ENCODE results near the gene TIAM2. TPM values are rescaled to one million over a fixed set of nuclear protein-coding genes. Genes with fewer than 3 reads are reported as not detected.
A peak's percentile ranks its signal among the peaks of the same experiment; 100 is the strongest.

The TIAM2 gene
- total RNA-seq, 1 donor from 2014 or later: 5.9 TPM

DNA sequence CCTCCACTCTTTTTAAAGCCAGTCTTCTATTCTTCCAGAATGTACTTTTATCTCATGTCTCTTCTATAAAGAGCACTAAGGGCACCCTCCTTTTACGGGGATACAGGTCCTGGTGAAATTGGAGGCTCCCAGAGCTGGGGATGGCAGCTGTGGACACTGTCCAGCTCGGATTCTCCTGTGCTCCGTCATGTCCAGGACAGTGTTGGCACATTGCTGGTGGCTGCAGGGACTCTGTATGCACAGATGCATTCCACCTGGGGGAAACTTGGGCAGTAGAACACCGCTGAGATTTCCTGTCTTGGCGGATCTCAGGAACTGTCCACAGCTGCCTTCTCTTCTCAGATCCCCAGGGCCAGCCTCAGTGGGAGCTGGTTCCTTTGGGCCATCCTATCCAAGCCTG, 212.1 kb downstream of the TIAM2 start:
- H3K27me3 ChIP-seq (ENCODE audit: low read depth): no peaks in the 10 kb centered on the region
- DNase-seq: no peak
- TF ChIP-seq, protein P1, sequence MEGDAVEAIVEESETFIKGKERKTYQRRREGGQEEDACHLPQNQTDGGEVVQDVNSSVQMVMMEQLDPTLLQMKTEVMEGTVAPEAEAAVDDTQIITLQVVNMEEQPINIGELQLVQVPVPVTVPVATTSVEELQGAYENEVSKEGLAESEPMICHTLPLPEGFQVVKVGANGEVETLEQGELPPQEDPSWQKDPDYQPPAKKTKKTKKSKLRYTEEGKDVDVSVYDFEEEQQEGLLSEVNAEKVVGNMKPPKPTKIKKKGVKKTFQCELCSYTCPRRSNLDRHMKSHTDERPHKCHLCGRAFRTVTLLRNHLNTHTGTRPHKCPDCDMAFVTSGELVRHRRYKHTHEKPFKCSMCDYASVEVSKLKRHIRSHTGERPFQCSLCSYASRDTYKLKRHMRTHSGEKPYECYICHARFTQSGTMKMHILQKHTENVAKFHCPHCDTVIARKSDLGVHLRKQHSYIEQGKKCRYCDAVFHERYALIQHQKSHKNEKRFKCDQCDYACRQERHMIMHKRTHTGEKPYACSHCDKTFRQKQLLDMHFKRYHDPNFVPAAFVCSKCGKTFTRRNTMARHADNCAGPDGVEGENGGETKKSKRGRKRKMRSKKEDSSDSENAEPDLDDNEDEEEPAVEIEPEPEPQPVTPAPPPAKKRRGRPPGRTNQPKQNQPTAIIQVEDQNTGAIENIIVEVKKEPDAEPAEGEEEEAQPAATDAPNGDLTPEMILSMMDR (IDR thresholded peaks at IDR 0.05): no peak
- no peaks in the 10 kb centered on the region for H3K4me1 ChIP-seq
- H3K9me3 ChIP-seq: no peaks in the 10 kb centered on the region
- no peaks in the 10 kb centered on the region for H3K36me3 ChIP-seq
- H3K27ac ChIP-seq: no peak overlapping the region
- no peak for ATAC-seq
- H3K4me3 ChIP-seq: no peak overlapping the region
- intact Hi-C loops (cut with DNase I): no loop called here

DNA sequence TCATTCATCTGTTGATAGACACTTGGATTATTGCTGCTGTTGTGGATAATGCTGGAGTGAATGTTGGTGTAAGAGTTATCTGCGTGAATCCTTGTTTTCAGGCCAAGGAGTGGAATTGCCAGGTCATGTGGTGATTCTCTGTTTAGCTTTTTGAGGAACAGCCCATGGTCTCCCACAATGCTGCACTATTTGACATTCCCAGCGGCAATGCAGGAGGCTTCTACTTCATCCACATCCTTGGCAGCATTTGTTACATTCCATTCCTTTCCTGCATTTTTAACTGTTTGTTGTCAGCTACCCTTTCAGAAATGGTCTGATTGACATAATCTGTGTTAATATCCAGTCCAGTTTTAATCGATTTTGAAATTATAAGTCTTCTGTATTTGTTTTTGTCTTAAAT, 217.0 kb downstream of the TIAM2 start:
- DNase-seq: no peak
- H3K27ac ChIP-seq: no peak overlapping the region
- no peaks in the 10 kb centered on the region for H3K27me3 ChIP-seq (ENCODE audit: low read depth)
- H3K4me3 ChIP-seq: no peak overlapping the region
- TF ChIP-seq, protein P1 (IDR thresholded peaks at IDR 0.05): no peak
- ATAC-seq: no peak
- H3K9me3 ChIP-seq: no peaks in the 10 kb centered on the region
- no peaks in the 10 kb centered on the region for H3K4me1 ChIP-seq
- H3K36me3 ChIP-seq: no peaks in the 10 kb centered on the region
- intact Hi-C loops (cut with DNase I): no loop called here

DNA sequence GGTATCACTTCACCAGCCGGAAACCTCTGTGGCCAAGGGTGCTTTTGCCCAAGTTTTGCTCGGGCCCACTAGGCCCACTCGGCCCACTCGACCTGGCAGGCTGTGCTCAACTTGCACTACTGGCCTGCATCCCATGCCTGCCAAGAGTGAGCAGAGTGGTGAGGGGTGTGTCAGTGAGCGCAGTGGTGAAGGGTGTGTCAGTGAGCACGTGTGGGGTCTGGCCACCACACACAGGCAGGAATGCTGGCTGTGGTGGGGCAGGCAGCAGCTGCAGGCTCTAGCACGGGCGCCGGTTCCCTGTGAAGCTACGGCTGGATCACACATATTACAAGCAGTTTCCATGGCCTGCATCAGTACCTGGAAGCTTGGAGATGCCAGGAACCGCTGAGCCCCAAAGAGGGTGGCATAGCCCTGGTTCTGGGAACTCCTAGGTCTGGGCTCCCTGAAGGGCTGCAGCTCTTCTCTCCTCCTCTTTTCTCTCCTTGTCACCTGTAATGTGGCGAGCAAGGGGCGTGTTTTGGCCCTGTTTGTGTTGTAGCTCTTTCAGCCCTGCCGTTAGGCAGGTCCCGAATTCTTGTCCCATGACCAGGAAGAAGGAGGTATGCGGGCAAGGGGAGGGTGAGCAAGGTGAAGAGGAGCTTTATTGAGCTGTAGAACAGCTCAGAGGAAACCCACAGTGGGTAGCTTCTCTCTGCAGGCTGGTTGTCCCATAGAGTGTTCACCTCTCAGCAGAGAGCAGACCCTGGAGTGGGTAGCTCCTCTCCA, 217.7 kb downstream of the TIAM2 start:
- ATAC-seq: no peak
- Histone ChIP-seq H3K4me3 (no peak overlapping the region), H3K36me3 (no peaks in the 10 kb centered on the region), H3K27me3 (ENCODE audit: low read depth) (no peaks in the 10 kb centered on the region), H3K27ac (no peak overlapping the region), H3K9me3 (no peaks in the 10 kb centered on the region), H3K4me1 (no peaks in the 10 kb centered on the region)
- no peak for DNase-seq
- intact Hi-C loops (cut with DNase I): no loop called here
- TF ChIP-seq, protein P1 (IDR thresholded peaks at IDR 0.05): no peak

DNA sequence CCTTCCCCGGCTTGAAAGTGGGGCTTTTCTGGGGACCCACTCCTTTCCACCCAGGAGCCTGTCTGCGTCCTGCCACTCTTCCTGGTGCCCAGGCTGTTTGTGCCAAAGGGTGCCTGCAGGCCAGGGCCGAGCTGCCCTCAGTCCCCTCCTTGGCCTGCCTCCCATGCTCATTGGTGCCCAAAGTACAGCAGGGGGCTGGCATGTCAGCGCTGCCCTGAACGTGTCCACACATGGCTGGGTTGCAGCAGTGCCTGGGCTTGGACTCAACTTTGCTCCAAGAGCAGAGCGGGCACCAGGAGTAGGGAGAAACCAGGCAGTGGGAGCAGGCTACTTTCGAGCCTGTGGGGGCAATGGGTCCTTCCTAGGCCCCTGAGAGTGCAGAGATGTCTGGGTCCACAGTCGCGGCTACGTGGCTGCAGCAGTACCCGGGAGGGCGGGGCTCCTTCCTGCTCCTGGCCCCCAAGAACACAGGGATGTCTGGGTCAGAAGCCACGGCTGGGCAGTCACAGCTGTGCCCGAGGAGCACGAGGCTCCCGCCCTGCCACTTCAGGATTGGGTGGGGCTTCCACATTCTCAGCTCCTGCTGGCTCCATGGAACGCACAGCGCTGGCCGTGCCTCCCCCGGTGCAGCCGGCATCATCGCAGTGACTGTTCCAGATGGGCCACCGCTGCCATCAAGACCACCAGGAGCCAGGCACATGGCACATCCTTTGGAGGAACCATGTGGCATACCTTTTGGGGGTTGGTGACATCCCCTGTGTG, 218.7 kb downstream of the TIAM2 start:
- ATAC-seq: peak; percentile 11 to 15
- no peak for DNase-seq
- H3K4me3 ChIP-seq: no peak overlapping the region
- no peaks in the 10 kb centered on the region for H3K4me1 ChIP-seq
- no peaks in the 10 kb centered on the region for H3K36me3 ChIP-seq
- no peaks in the 10 kb centered on the region for H3K27me3 ChIP-seq (ENCODE audit: low read depth)
- TF ChIP-seq, protein P1 (IDR thresholded peaks at IDR 0.05): no peak
- H3K9me3 ChIP-seq: no peaks in the 10 kb centered on the region
- no peak overlapping the region for H3K27ac ChIP-seq
- intact Hi-C loops (cut with DNase I): no loop called here

DNA sequence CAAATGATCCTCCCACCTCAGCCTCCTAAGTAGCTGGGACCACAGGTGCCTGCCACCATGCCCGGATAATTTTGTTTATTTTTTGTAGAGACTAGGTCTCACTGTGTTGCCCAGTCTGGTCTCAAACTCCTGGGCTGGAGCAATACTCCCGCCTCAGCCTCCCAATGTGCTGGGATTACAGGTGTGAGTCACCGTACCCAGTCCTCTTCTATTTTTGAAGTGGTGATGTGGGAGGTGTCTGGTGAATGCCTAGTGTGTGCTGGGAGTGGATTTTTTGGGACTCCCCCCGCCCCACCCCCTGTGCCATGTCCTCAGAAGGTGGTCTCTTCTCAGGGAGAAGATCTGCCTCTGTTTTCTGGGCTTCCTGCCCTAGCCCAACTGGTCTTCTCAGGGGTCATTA, 220.8 kb downstream of the TIAM2 start:
- no peak overlapping the region for H3K4me3 ChIP-seq
- no peaks in the 10 kb centered on the region for H3K27me3 ChIP-seq (ENCODE audit: low read depth)
- TF ChIP-seq, protein P1 (IDR thresholded peaks at IDR 0.05): no peak
- DNase-seq (no peak), ATAC-seq (no peak)
- H3K36me3 ChIP-seq: no peaks in the 10 kb centered on the region
- no peaks in the 10 kb centered on the region for H3K4me1 ChIP-seq
- no peaks in the 10 kb centered on the region for H3K9me3 ChIP-seq
- H3K27ac ChIP-seq: no peak overlapping the region
- intact Hi-C loops (cut with DNase I): no loop called here

All from lower lobe of right lung (tissue), 2 donors.